Measurements from ENCODE around the gene RAB9A.

The RAB9A gene

GRCh38 chrX:13649838-13650237 lies 39.1 kb upstream of the RAB9A start:
- Histone ChIP-seq H3K27ac (no peak overlapping the region), H3K36me3 (no peaks in the 10 kb centered on the region), H3K9me3 (ENCODE audit: severe bottlenecking) (no peaks in the 10 kb centered on the region), H3K4me3 (ENCODE audit: low read depth, low read length) (no peak overlapping the region), H3K27me3 (ENCODE audit: insufficient read depth, low read depth, severe bottlenecking) (peaks cover 21% of the 10 kb centered on the region)
- no peak for TF ChIP-seq CTCF (IDR thresholded peaks at IDR 0.05; ENCODE audit: low read depth, low read length)
- no peak for DNase-seq

GRCh38 chrX:13650318-13650717 lies 38.6 kb upstream of the RAB9A start:
- Histone ChIP-seq H3K9me3 (ENCODE audit: severe bottlenecking) (no peaks in the 10 kb centered on the region), H3K36me3 (no peaks in the 10 kb centered on the region), H3K27me3 (ENCODE audit: insufficient read depth, low read depth, severe bottlenecking) (peaks cover 18% of the 10 kb centered on the region), H3K4me3 (ENCODE audit: low read depth, low read length) (no peak overlapping the region), H3K27ac (no peak overlapping the region)
- TF ChIP-seq CTCF (IDR thresholded peaks at IDR 0.05; ENCODE audit: low read depth, low read length): no peak
- no peak for DNase-seq

GRCh38 chrX:13651150-13651549 lies 37.8 kb upstream of the RAB9A start:
- DNase-seq: no peak
- peaks cover 14% of the 10 kb centered on the region for H3K27me3 ChIP-seq (ENCODE audit: insufficient read depth, low read depth, severe bottlenecking)
- H3K27ac ChIP-seq: no peak overlapping the region
- TF ChIP-seq CTCF (IDR thresholded peaks at IDR 0.05; ENCODE audit: low read depth, low read length): no peak
- H3K36me3 ChIP-seq: no peaks in the 10 kb centered on the region
- no peaks in the 10 kb centered on the region for H3K9me3 ChIP-seq (ENCODE audit: severe bottlenecking)
- H3K4me3 ChIP-seq (ENCODE audit: low read depth, low read length): no peak overlapping the region

- no peak for TF ChIP-seq CTCF (IDR thresholded peaks at IDR 0.05; ENCODE audit: low read depth, low read length)
- no peak for DNase-seq
- Histone ChIP-seq H3K4me3 (ENCODE audit: low read depth, low read length) (peak overlapping the region; percentile 77), H3K27me3 (ENCODE audit: insufficient read depth, low read depth, severe bottlenecking) (peaks cover 14% of the 10 kb centered on the region), H3K36me3 (no peaks in the 10 kb centered on the region), H3K27ac (no peak overlapping the region), H3K9me3 (ENCODE audit: severe bottlenecking) (no peaks in the 10 kb centered on the region)
Observed at GRCh38 chrX:13652287-13652793, 36.6 kb upstream of the RAB9A start.

GRCh38 chrX:13652850-13653693 lies 35.9 kb upstream of the RAB9A start, which contains the start of gene TCEANC:
TSS of gene TCEANC (plus strand) at chrX:13653141. CDS start at chrX:13662509, 9,368 bp downstream.
- Histone ChIP-seq H3K9me3 (ENCODE audit: severe bottlenecking) (no peaks in the 10 kb centered on the region), H3K36me3 (no peaks in the 10 kb centered on the region), H3K27me3 (ENCODE audit: insufficient read depth, low read depth, severe bottlenecking) (peaks cover 11% of the 10 kb centered on the region), H3K27ac (peak within 1 kb of the TSS; percentile 52), H3K4me3 (ENCODE audit: low read depth, low read length) (peak within 1 kb of the TSS; percentile 77)
- peak; percentile 98 for DNase-seq
- TF ChIP-seq CTCF (IDR thresholded peaks at IDR 0.05; ENCODE audit: low read depth, low read length): no peak
